Posterior vena cava (tissue), 2 donors: ENCODE data around the gene KRT10. TPM values are rescaled to one million over a fixed set of nuclear protein-coding genes. Genes with fewer than 3 reads are reported as not detected.
"Not testable (repeated sequence)": the region's sequence is repeated elsewhere in the genome, so short reads cannot be mapped to it uniquely, and the experiment has no call there.

ENCODE experiments used
- DNase-seq: peaks from one replicate; pipeline ENCODE4 v3.0.0-alpha.2; 2020; ENCODE audit warnings: low spot score
- intact Hi-C, 2 donors: fragments of 100-400 bp; cut with DNase I; formaldehyde crosslinking; loops; one replicate each; pipeline versions ENCODE4 v1.14.1 to v1.14.2; 2022 to 2023
- long read RNA-seq, 2 donors: library from polyadenylated mRNA; unstranded; transcript quantifications; one replicate each; pipeline ENCODE4 v2.0.0, GENCODE V29; 2020 to 2021
- total RNA-seq, 2 donors: library from RNA; stranded (reverse); fragmentation: NEBNext Ultra II Directional; extraction: Animal tissue kit (Norgen Biotek cat#: 25700); gene quantifications; one replicate each; pipeline ENCODE4 v1.2.1, GENCODE V29; 2021
- donor health status: DM: yes; HTN: yes; CAD: no.
- donor health status: DM: yes; HTN: yes; CAD: no.

Gene KRT10
- 10 to 100 TPM; 36.9 to 44.9 TPM for total RNA-seq
- long read RNA-seq, donor 1, partial matches to known transcripts = 14 of 17 reads
- long read RNA-seq, donor 1, other reads (novel, unspliced or antisense) = 0 of 17 reads
- long read RNA-seq, donor 2, partial matches to known transcripts = 10 of 11 reads
- long read RNA-seq, donor 2, other reads (novel, unspliced or antisense) = 0 of 11 reads

DNA sequence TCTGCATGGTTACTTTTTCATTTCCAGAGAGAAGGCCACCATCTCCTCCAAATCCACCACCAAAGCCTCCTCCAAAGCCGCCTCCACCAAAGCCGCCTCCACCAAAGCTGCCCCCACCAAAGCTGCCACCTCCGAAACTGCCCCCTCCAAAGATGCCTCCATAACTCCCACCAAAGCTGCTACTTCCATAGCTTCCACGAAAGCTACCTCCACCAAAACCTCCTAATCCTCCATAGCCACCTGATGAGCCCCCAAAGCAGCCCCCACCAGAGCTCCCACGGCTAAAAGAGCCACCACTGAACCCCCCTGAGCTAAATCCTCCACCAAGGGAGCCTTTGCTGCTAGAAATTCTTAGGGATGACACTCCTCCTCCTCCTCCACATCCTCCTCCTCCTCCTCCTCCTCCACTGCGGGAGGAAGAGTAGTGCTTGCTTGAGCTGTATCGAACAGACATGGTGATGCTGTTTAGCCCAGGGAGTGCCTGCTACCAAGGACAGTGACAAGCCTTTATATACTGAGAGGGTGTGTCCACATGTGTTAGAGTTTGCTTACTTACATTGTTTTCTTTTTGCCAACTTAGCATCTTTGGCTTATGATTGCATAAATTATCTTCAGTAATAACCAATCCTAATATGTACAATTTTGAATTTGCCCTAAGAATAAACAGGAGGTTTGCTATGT, at the start of gene KRT10:
Gene KRT10 (minus strand): TSS at position 483 of the 681 bp plus-strand sequence. CDS start 29 bp downstream, at position 454.
- intact Hi-C loops = no loop called here
- DNase-seq = no peak

DNA sequence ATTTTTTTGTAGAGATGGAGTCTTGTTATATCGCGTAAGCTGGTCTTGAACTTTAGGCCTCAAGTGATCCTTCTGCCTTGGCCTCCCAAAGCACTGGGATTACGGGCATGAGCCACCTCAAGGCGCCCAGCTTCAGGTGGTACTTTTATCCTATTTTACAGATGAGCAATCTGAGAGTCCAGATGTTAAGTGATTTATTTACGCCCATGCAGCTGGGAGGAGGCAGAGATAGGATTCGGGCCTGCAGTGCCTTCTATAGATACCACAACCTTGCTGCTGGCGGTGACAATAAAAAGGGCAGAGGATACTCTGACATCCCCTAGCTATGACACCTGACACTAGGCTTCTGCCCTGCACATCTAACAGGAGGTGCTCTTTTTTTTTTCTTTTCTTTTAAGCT, 48.9 kb upstream of the KRT10 start:
- intact Hi-C loops = no loop called here

GRCh38 chr17:40870136-40870535, 47.7 kb upstream of the KRT10 start:
- intact Hi-C loops = no loop called here
- no peak for DNase-seq

More for the DNA sequence above, 48.9 kb upstream of the KRT10 start:
- no peak for DNase-seq

- intact Hi-C loops = no loop called here
- no peak for DNase-seq
Observed at GRCh38 chr17:40866838-40867237, 44.4 kb upstream of the KRT10 start, which contains the start of gene KRT12. KRT12 (minus strand) TSS chr17:40867223; CDS start chr17:40867186, 37 bp downstream.

DNA sequence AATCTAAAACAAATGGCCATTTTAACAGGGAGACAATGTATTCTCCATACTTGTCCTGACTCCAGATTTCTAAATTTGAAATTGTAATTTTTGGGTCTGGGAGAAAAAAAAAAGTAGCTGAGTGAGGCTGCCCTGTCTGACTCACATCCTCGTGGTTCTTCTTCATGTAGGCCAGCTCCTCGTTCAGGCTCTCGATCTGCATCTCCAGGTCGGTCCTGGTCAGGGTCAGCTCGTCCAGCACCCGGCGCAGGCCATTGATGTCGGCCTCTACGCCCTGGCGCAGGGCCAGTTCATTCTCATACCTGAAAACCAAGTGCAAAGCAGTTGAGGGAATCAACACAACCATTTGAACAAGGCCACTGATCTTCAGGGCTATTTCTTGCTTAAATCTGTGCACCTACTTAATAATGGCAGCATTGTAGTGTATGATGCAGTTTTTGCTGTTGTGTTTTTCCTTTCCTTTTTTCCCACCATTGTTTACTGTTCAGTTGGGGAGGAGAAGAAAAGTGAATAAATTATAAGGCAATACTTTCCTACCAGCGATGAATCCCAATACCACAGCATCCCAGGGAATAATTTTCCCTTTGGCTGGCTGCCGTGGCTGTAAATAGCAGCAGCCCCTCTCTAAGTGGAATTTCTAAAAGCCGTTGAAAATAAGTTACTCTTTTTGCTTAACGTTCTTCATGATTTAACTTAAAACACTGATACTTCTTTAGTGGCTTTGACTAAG, 42.4 kb upstream of the KRT10 start:
- no peak for DNase-seq
- intact Hi-C loops = no loop called here

GRCh38 chr17:40862985-40863733, 40.7 kb upstream of the KRT10 start:
- intact Hi-C loops = no loop called here

GRCh38 chr17:40859536-40859935, 37.1 kb upstream of the KRT10 start:
- DNase-seq = no peak
- intact Hi-C loops = no loop called here

More at GRCh38 chr17:40862985-40863733, 40.7 kb upstream of the KRT10 start:
- DNase-seq = no peak

- not testable (repeated sequence) for DNase-seq
- intact Hi-C loops = loop anchor here in 1 of 2 donors (1.0 kb wide), 1 partner anchor 805 kb away; no protein-coding TSS in a partner anchor
Observed at GRCh38 chr17:40858667-40859066, 36.3 kb upstream of the KRT10 start.

DNA sequence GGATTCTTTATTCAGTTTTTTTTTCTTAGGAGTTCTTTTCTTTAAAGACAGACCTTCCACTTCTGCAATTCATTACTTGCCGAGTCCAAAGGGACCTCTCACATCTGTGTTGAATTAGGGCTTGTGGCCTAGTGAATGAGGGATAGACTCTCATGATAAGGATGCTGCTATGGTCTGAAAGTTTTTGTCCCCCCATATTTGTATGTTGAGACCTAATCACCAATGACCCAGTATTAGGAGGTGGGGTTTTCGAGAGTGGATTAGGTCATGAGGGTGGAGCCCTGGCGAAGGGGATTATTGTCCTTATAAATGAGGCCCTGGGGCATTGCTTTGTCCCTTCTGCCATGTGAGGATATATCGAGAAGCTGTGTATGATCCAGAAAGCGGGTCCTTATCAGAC, 35.1 kb upstream of the KRT10 start:
- DNase-seq = no peak

DNA sequence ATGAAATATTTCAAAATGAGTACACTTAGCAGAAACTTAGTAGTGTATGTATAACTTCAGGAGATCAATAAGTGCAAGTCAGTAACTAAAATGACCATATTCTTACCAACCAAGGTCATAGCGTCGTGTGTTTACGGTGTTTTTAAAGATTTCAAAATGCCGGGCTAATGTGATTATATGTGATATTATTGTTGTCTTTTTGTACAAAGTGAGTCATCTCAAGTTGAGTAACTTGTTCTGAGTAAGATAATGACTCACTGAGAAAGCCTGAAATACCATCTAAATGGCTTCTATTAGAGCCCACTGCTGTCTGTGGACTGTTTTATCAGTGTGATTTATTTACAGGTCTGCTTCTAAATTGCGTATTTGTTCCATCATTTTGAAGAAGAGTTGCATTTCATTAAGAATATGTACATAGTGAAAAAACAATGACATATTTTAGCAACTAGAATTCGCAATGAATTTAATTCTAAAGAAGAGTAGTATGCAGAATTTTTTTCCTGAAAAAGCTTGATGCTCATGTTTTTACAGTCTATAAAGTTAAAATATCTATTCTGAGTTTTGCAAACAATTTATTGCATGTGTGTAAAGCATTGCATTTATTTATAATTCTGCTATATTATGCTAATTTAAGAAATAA, 31.9 kb upstream of the KRT10 start:
- intact Hi-C loops = no loop called here
- DNase-seq = no peak

More for the DNA sequence above, 35.1 kb upstream of the KRT10 start:
- intact Hi-C loops = no loop called here

- no peak for DNase-seq
- intact Hi-C loops = no loop called here
Observed at GRCh38 chr17:40852364-40852763, 29.9 kb upstream of the KRT10 start.

DNA sequence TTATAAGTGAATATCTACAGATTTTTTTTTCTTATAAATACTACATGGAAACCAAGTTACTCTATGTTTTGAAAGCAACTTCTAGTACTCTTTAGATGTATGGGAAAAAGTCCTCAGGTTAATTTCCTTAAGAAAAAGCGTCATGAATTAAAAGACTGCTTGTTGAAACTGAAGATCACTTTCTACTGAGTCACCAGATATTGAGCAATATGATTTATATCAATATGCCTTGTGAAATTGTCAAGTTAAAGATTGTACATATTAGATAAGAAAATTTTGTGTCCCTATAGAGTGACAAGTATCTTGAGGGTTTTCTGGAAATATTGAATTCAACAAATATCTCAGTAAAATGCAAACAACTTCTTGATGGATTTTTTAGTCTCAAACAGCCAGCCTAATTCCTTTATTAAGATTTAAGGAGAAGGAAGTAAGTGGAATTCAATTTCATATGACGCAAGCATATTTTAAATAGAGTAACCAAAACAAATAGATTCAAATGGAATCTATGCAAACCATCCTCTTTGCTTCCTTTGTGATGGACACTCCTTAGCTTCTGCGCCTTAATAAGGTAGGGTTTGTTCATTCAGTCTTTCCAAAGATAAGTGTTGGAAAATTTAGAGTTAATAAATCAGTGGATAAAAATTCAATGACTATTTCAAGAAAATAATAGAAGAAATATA, 28.0 kb upstream of the KRT10 start:
- DNase-seq = no peak

DNA sequence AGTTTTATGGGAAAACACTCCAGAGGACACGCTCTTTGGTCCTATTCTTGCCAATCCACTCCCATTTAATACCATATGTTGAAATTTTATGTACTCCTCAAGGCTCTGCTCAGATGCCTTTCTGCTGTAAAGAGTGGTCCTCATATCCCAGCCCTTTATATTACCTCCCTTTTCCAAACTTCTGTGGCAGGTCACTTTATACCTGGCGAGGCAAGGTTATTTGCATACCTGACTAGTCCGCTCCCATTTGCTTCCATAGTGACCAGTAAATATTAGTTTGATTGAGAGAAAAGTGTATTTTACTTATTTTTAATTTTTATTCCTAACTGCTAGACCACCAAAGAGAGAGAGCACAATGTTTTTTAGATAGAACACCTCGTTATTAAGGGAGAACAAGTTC, 27.3 kb upstream of the KRT10 start:
- intact Hi-C loops = no loop called here
- no peak for DNase-seq

More for the DNA sequence above, 28.0 kb upstream of the KRT10 start:
- intact Hi-C loops = no loop called here

- DNase-seq = no peak
- intact Hi-C loops = no loop called here
Observed at GRCh38 chr17:40848583-40849235, 26.3 kb upstream of the KRT10 start.

DNA sequence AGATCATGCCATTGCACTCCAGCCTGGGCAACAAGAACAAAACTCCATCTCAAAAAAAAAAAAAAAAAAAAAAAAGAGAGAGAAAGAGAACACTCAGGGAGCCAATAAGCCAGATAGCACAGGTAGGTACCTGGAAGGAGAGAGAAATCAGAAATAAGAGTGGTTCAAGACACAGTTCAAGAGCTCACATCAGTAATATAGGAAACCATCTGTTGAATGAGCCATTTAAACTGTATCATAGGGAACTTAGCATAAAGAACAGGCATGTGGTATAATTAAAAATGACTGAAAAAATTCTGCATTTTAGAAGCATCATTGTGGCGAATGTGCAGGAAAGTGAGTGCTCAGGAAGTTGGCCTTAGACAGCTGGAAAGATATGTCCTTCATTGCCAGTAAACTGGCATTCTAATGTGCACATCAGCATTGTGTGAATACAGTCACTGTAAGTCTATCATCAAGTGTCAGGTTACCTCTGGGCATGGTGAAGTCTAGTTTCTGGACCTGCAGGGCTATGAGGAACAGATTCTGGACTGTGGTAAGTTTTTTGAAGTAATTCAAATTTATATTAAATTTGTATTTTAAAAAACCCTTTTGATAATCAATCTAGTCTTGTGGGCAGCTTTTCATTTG, 24.2 kb upstream of the KRT10 start:
- intact Hi-C loops = no loop called here
- no peak for DNase-seq

DNA sequence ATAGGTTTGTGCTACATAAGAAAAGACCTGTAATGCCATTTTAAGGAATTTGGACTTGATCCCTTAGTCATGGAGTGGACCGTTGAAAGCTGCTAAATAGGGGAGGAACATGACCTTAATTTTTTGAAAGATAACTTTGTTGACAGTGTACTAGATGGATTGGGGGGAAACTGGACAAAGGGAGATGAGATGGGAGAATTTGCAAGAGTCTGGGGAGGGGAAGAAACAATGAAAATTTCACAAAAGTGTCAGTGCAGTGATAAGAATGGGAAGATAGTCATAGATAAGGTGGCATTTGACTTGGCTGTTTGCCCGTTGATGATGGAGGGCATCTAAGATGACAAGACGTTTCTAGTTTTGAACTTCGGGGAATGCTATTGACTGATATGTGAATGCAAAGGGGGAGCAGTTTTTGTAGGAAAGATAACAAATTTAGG, 22.3 kb upstream of the KRT10 start:
- intact Hi-C loops = no loop called here
- no peak for DNase-seq

- no peak for DNase-seq
- intact Hi-C loops = no loop called here
Observed at GRCh38 chr17:40843242-40843641, 20.8 kb upstream of the KRT10 start.

DNA sequence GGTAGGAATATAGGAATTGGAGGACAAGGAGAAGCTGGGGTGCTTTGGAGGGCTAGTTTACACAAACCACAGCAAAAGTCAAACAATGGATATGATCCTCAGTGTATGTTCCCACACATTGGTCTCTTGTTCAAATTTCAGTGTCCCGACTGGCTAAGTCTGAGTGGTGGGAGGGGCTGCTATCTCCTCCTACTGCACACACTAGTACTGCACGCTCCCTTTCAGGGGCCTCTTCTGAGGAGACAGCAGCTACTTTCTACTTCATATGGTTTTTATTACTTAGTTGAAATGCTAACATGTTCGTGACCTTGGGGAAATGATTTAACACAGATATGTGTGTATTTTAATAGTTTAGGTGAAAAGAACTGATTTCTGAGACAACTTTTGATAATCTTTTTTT, 18.8 kb upstream of the KRT10 start:
- intact Hi-C loops = no loop called here
- no peak for DNase-seq
